Chondrocyte (in vitro differentiated cells): ENCODE data around the gene GNG10. TPM values are rescaled to one million over a fixed set of nuclear protein-coding genes. Genes with fewer than 3 reads are reported as not detected.
"Not testable (repeated sequence)": the region's sequence is repeated elsewhere in the genome, so short reads cannot be mapped to it uniquely, and the experiment has no call there.

ENCODE experiments used
- DNase-seq: peaks from one replicate; pipeline ENCODE4 v3.0.0; 2021; ENCODE audit warnings: mixed read lengths, low spot score
- H3K27ac Mint-ChIP-seq: one replicate; pipeline ENCODE4 v1.8.0; 2021; ENCODE audit warnings: mild to moderate bottlenecking, moderate library complexity, mixed read lengths; ENCODE audit not compliant: unreplicated experiment
- H3K27me3 Mint-ChIP-seq: 2 replicates; pipeline ENCODE4 v1.8.0; 2021; ENCODE audit warnings: low read depth, mixed read lengths
- H3K36me3 Mint-ChIP-seq: 2 replicates; pipeline ENCODE4 v1.8.0; 2021; ENCODE audit warnings: low read depth, mixed read lengths
- H3K4me1 Mint-ChIP-seq: 2 replicates; pipeline ENCODE4 v1.8.0; 2021; ENCODE audit warnings: low read depth, mild to moderate bottlenecking, mixed read lengths
- H3K4me3 Mint-ChIP-seq: one replicate; pipeline ENCODE4 v1.8.0; 2021; ENCODE audit warnings: mild to moderate bottlenecking, moderate library complexity, mixed read lengths; ENCODE audit not compliant: unreplicated experiment
- H3K9me3 Mint-ChIP-seq: 2 replicates; pipeline ENCODE4 v1.8.0; 2021; ENCODE audit warnings: low read depth, mixed read lengths
- CTCF ChIP-seq: fragments of 200-600 bp; sonication (generic); IDR thresholded peaks from 2 replicates; pipeline ENCODE4 v1.5.0; 2021; ENCODE audit warnings: antibody characterized with exemption, mild to moderate bottlenecking, moderate library complexity
- long read RNA-seq: library from polyadenylated mRNA; stranded (forward); transcript quantifications from one replicate; pipeline ENCODE4 v2.0.0, GENCODE V29; 2021
- total RNA-seq: library from RNA; stranded (reverse); gene quantifications from 3 replicates; pipeline ENCODE4 v1.2.1, GENCODE V29; 2021

GNG10 gene
- 35.7 to 37.5 TPM (median 36.1 TPM) in 3 replicates for total RNA-seq
- long read RNA-seq, transcript GNG10-201 (3 exons, 1,491 nt), result major isoform, 43 of 43 reads
- long read RNA-seq, partial matches to known transcripts, result 0 of 43 reads
- long read RNA-seq, other reads (novel, unspliced or antisense), result 0 of 43 reads

GRCh38 chr9:111661150-111661801 is at the start of gene GNG10:
TSS of gene GNG10 (plus strand) at chr9:111661605. CDS start at chr9:111661635, 30 bp downstream.
- H3K4me1 Mint-ChIP-seq, result peaks cover 21% of the 10 kb centered on the region
- H3K9me3 Mint-ChIP-seq, result no peaks in the 10 kb centered on the region
- DNase-seq, result no peak
- TF ChIP-seq CTCF, result no peak
- H3K4me3 Mint-ChIP-seq, result peak within 1 kb of the TSS; percentile 99
- H3K36me3 Mint-ChIP-seq, result peaks cover 8% of the 10 kb centered on the region
- H3K27ac Mint-ChIP-seq, result peak within 1 kb of the TSS; percentile 91
- H3K27me3 Mint-ChIP-seq, result no peaks in the 10 kb centered on the region

GRCh38 chr9:111613436-111614040 is 47.9 kb upstream of the GNG10 start:
- Mint-ChIP-seq H3K4me3 (no peak overlapping the region), H3K4me1 (peaks cover 15% of the 10 kb centered on the region), H3K27me3 (no peaks in the 10 kb centered on the region), H3K9me3 (no peaks in the 10 kb centered on the region), H3K36me3 (no peaks in the 10 kb centered on the region), H3K27ac (peak overlapping the region; percentile 45)
- TF ChIP-seq CTCF, result no peak
- no peak for DNase-seq

GRCh38 chr9:111615928-111616327 is 45.5 kb upstream of the GNG10 start:
- Mint-ChIP-seq H3K4me3 (no peak overlapping the region), H3K36me3 (no peaks in the 10 kb centered on the region), H3K9me3 (no peaks in the 10 kb centered on the region), H3K4me1 (peaks cover 20% of the 10 kb centered on the region), H3K27me3 (no peaks in the 10 kb centered on the region), H3K27ac (peak overlapping the region; percentile 4)
- no peak for TF ChIP-seq CTCF
- no peak for DNase-seq

- DNase-seq, H3K9me3 Mint-ChIP-seq, H3K36me3 Mint-ChIP-seq, H3K27me3 Mint-ChIP-seq, H3K27ac Mint-ChIP-seq, H3K4me3 Mint-ChIP-seq: not testable (repeated sequence)
- peaks cover 20% of the 10 kb centered on the region for H3K4me1 Mint-ChIP-seq
Measured at GRCh38 chr9:111617349-111617748, 44.1 kb upstream of the GNG10 start.

GRCh38 chr9:111621895-111622480 is 39.4 kb upstream of the GNG10 start:
- DNase-seq, result no peak
- no peak overlapping the region for H3K4me3 Mint-ChIP-seq
- H3K4me1 Mint-ChIP-seq, result peaks cover 5% of the 10 kb centered on the region
- H3K9me3 Mint-ChIP-seq, result no peaks in the 10 kb centered on the region
- TF ChIP-seq CTCF, result peak; percentile 83
- no peaks in the 10 kb centered on the region for H3K36me3 Mint-ChIP-seq
- H3K27me3 Mint-ChIP-seq, result no peaks in the 10 kb centered on the region
- no peak overlapping the region for H3K27ac Mint-ChIP-seq
